NCI-H1694 (cell line): Measurements from ENCODE around the gene SUSD4.

Source experiments
- DNase-seq: peaks from one replicate; lab custom pipeline; 2025; lab: John Stamatoyannopoulos, UW

The SUSD4 gene

DNA sequence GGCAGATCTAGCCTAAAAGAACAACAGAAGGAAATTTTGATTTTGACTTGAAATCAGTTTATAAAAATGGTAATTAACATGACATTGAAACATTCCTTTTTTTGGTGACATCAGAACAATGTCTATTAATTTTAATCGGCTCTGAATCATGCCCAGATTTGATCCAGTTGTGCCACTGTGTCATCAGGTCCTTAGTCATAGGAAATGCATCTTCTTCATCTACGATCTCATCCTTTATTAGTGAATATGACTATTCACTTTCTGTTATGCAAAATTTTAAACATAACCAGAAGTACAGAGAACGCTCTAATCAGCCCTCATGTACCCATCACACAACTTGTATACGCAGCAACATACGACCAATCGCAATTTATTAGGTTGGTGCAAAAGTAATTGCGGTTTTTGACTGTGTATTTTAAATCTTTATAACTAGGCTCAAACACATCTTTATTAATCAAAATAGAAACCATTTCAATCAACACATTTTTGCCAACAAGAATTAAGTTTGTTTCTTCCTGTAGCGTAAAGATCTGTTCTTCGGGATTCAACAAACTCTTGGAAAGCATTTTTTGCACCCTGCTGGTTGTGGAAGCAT is 180.6 kb downstream of the SUSD4 start:
- DNase-seq, result no peak

DNA sequence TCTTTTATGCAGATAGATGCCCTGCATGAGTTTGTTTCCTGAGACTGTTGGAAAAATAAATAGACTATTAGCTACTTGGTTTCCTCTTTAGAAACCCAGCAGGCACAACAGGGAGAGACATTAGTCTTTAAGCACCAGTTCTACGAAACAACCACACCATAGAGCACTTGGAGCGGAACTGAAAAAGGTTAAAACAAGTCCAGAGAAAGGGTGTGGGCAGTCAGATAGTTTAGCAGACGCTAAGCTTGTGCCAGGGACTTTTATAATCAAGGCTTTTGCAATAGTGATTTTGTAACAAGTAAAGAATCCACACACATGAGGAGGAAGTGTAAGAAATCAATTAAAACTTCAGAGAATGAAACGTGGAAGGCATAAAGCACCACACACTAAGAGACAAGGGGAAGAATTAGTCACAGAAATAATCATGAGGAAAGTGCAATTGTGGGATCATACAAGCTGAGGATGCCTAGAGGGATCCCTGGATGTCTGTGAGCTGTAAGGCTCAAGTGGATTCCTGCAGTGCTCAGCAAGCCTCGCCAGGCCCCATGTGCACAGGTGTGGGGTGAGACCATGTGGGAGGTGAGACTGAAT is 183.2 kb downstream of the SUSD4 start:
- no peak for DNase-seq

DNA sequence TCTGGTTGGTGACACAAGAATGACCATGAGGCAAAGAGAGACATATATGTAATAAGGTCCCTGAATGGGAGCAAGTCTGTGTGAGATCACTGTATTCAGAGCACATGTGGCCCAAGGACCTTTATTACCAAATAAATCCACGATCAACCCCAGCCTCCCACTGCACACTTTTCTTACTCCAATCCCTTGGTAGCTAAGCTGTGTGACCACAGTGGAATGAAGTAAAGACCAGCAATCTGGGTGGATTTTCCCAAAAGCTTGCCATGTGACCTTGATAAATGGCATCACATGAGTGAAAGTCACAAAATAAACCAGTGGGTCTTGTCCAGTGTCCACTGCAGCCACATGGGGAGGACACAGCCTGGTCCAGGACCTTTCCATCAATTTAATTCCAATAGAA is 184.2 kb downstream of the SUSD4 start:
- DNase-seq, result no peak

DNA sequence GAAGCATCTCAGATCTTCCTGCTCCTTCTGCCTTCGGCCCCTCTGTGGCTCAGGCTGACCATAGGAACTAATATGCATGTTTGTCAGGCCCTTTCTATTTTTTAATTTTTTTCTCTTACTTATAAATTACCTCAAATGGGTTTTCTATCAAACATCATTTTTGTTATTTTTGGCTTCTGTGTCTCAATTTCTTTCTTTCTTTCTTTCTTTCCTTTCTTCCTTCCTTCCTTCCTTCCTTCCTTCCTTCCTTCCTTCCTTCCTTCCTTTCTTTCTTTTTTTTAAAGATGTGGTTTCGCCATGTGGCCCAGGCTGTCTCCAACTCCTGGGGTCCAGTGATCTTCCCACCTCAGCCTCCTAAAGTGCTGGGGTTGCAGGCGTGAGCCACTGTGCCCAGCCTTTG is 184.7 kb downstream of the SUSD4 start:
- no peak for DNase-seq

DNA sequence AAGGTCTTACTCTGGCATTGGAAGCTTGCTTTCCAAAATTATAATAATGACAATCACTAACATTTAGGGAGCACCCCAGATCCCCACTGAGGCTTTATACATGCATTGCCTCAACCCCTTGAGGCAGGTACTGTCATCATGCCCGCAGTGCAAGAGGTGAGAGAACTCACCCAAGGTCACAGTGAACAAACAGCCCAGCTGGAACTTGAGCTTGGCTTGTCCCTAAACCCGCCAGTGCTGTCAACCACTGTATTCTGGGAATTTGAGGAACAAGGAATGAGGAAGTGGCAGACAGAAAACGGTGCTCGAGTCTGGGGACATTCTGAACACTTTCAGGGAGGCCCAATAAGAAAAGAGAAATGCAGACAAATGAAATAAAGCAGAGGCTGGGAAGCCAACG is 186.3 kb downstream of the SUSD4 start:
- DNase-seq, result no peak

DNA sequence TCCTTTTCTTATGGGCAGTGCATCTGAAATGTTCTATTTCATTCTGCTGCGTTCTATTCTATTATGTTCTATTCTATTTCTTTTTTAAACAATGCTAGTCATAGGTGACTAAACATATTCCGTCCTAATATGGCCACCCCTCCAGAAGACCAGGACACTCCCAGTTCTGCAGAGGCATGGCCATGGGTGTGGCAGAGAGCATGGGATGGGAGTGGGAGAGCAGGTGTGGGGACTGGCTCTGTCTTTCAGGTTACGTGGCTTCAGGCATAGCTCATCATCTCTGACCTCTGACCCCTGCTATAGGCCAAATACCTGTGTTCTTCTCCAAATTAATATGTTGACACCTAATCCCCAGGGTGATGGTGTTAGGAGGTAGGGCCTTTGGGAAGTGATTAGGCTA is 187.5 kb downstream of the SUSD4 start:
- no peak for DNase-seq

DNA sequence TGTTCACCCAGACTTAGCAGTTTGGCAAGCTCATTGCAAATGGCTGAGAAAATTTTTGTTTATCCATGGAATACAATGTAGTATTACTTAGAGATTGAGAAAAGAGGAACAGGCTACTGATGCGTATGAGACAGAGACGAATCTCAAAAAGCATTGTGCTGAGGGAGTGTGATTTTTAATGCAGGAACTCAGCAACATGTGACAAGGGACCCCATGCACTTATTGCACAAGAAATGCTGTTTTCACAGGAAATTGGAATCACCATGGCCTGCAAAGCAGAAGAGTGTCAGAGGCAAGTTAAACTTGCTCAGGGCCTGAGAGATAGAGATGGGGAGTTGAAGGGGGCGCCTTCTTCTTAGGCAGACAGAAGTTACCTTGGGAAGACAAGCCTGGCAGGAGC is 188.3 kb downstream of the SUSD4 start:
- DNase-seq, result no peak

DNA sequence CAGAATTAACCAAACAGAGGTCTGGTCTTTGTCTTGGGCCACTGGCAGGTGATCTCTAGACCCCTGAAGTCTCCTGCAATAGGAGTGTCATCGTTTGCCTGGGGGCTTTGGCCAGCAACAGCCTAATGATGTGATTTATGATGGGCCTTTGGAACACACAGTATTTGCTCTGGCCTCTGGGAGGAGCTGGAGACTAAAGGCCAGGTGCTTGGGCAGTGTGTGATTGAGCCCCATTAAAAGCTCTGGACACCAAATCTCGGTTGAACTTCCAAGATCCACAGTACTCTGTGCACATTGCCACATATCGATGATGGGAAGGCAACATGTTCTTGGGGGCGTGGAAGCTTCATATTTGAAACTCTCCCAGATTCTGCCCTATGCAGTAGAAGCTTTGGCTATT is 188.9 kb downstream of the SUSD4 start:
- DNase-seq, result no peak
